Tibial nerve (tissue), 4 donors: ENCODE data around the gene SLC25A21. TPM values are rescaled to one million over a fixed set of nuclear protein-coding genes. Genes with fewer than 3 reads are reported as not detected.

Experiments
- DNase-seq, 2 donors: peaks; one replicate each; pipeline ENCODE4 v3.0.0-alpha.2; 2019; ENCODE audit warnings: low spot score in 2 of 2
- H3K27ac ChIP-seq, 4 donors: fragments of 200-600 bp; sonication (generic) in 3 of 4; one replicate each; pipeline ENCODE4 v1.5.1; 2017 to 2019; ENCODE audit warnings: mild to moderate bottlenecking in 1 of 4
- H3K27me3 ChIP-seq, 2 donors: fragments of 200-600 bp; sonication (generic) in 1 of 2; one replicate each; pipeline versions ENCODE4 v1.5.1 to v1.6.0; 2017 to 2019
- H3K36me3 ChIP-seq, 3 donors: fragments of 200-600 bp; sonication (generic); one replicate each; pipeline ENCODE4 v1.5.1; 2018 to 2019
- H3K4me1 ChIP-seq, 4 donors: fragments of 200-600 bp; sonication (generic) in 3 of 4; one replicate each; pipeline ENCODE4 v1.5.1; 2017 to 2019
- H3K4me3 ChIP-seq, 4 donors: fragments of 200-600 bp; sonication (generic) in 3 of 4; one replicate each; pipeline ENCODE4 v1.5.1; 2017 to 2019; ENCODE audit warnings: mild to moderate bottlenecking in 1 of 4, moderate library complexity in 1 of 4
- H3K9me3 ChIP-seq, 4 donors: fragments of 200-600 bp; sonication (generic) in 3 of 4; one replicate each; pipeline ENCODE4 v1.5.1; 2017 to 2019
- CTCF ChIP-seq, 5 experiments: fragments of 200-600 bp in 3 of 5; fragments of 450-650 bp in 2 of 5; sonication (generic) in 3 of 5; IDR thresholded peaks; one replicate each; pipeline ENCODE4 v1.5.1; 2016 to 2019; ENCODE audit warnings: antibody characterized with exemption in 5 of 5, mild to moderate bottlenecking in 3 of 5, moderate library complexity in 2 of 5
- EP300 ChIP-seq, 2 donors: sonication (generic); formaldehyde crosslinking; IDR thresholded peaks; one replicate each; pipeline ENCODE4 v1.6.1; 2017; ENCODE audit warnings: antibody characterized with exemption in 2 of 2, mild to moderate bottlenecking in 1 of 2
- POLR2A ChIP-seq, 2 donors: fragments of 450-650 bp; IDR thresholded peaks; one replicate each; pipeline ENCODE4 v1.6.1; 2017; ENCODE audit warnings: antibody characterized with exemption in 2 of 2, mild to moderate bottlenecking in 2 of 2, moderate library complexity in 2 of 2
- WGBS, 2 donors: methylation state at CpG; one replicate each; pipeline ENCODE4 v1.1.5; 2018; 5-methylcytosine and 5-hydroxymethylcytosine counted together
- total RNA-seq, 4 donors: library from RNA; depleted of rRNA; stranded (reverse); fragments of >200 nt; gene quantifications; one replicate each; pipeline ENCODE4 v1.1.0, GENCODE V29; 2016

The SLC25A21 gene
- total RNA-seq, 4 donors from 2014 or later, result 0.30 to 0.98 (median 0.42) TPM; not detected in 1

GRCh38 chr14:36942522-36943245, 229.7 kb downstream of the SLC25A21 start:
- Histone ChIP-seq H3K4me1 (peaks cover 0 to 3% (median 0%) of the 10 kb centered on the region in 4 donors), H3K4me3 (no peak overlapping the region), H3K9me3 (no peaks in the 10 kb centered on the region), H3K27ac (no peak overlapping the region), H3K27me3 (no peaks in the 10 kb centered on the region), H3K36me3 (no peaks in the 10 kb centered on the region)
- 78 to 82% methylated on average over 4 of the region's 4 CpGs for WGBS, 2 donors
- no peak for DNase-seq
- TF ChIP-seq POLR2A (IDR thresholded peaks at IDR 0.05), result no peak
- no peak for TF ChIP-seq EP300 (IDR thresholded peaks at IDR 0.05)
- no peak for TF ChIP-seq CTCF (IDR thresholded peaks at IDR 0.05)

- Histone ChIP-seq H3K4me3 (no peak overlapping the region), H3K27me3 (no peaks in the 10 kb centered on the region), H3K4me1 (peaks cover 0 to 3% (median 0%) of the 10 kb centered on the region in 4 donors), H3K9me3 (no peaks in the 10 kb centered on the region), H3K36me3 (no peaks in the 10 kb centered on the region), H3K27ac (no peak overlapping the region)
- 13% methylated on average over 12 of the region's 12 CpGs for WGBS, 2 donors
- peak; percentile 72 to 86 for DNase-seq
- TF ChIP-seq CTCF (IDR thresholded peaks at IDR 0.05) (peak; percentile 68 to 94 (median 88)), POLR2A (IDR thresholded peaks at IDR 0.05) (no peak)
Measured at GRCh38 chr14:36941783-36942521, 230.5 kb downstream of the SLC25A21 start.

GRCh38 chr14:36940476-36940875, 231.9 kb downstream of the SLC25A21 start:
- no peaks in the 10 kb centered on the region for H3K36me3 ChIP-seq
- WGBS, 2 donors, result 46 to 48% methylated on average over 4 of the region's 4 CpGs
- DNase-seq, result no peak
- no peak overlapping the region for H3K4me3 ChIP-seq
- no peaks in the 10 kb centered on the region for H3K27me3 ChIP-seq
- H3K27ac ChIP-seq, result no peak overlapping the region
- peaks cover 0 to 3% (median 0%) of the 10 kb centered on the region in 4 donors for H3K4me1 ChIP-seq
- no peaks in the 10 kb centered on the region for H3K9me3 ChIP-seq
- no peak for TF ChIP-seq CTCF (IDR thresholded peaks at IDR 0.05)
- TF ChIP-seq EP300 (IDR thresholded peaks at IDR 0.05), result no peak
- no peak for TF ChIP-seq POLR2A (IDR thresholded peaks at IDR 0.05)

GRCh38 chr14:36939265-36939664, 233.1 kb downstream of the SLC25A21 start:
- 79 to 83% methylated on average over 2 of the region's 2 CpGs for WGBS, 2 donors
- Histone ChIP-seq H3K4me3 (no peak overlapping the region), H3K27me3 (no peaks in the 10 kb centered on the region), H3K36me3 (no peaks in the 10 kb centered on the region), H3K27ac (no peak overlapping the region), H3K9me3 (no peaks in the 10 kb centered on the region), H3K4me1 (peaks cover 0 to 3% (median 0%) of the 10 kb centered on the region in 4 donors)
- TF ChIP-seq CTCF (IDR thresholded peaks at IDR 0.05), result no peak
- no peak for TF ChIP-seq EP300 (IDR thresholded peaks at IDR 0.05)
- TF ChIP-seq POLR2A (IDR thresholded peaks at IDR 0.05), result no peak
- no peak for DNase-seq

GRCh38 chr14:36938678-36939077, 233.7 kb downstream of the SLC25A21 start:
- Histone ChIP-seq H3K9me3 (no peaks in the 10 kb centered on the region), H3K4me3 (no peak overlapping the region), H3K27me3 (no peaks in the 10 kb centered on the region), H3K36me3 (no peaks in the 10 kb centered on the region), H3K27ac (no peak overlapping the region), H3K4me1 (peaks cover 0 to 3% (median 0%) of the 10 kb centered on the region in 4 donors)
- TF ChIP-seq POLR2A (IDR thresholded peaks at IDR 0.05) (no peak), EP300 (IDR thresholded peaks at IDR 0.05) (no peak), CTCF (IDR thresholded peaks at IDR 0.05) (no peak)
- no peak for DNase-seq
